Common myeloid progenitor, CD34-positive (primary cell): ENCODE data around the gene AKAP12.

ENCODE experiments used
- CTCF ChIA-PET: fragments of 350-600 bp; sonication (Branson Sonifier 250); formaldehyde crosslinking; loops from one replicate; lab custom pipeline; 2021; ENCODE audit warnings: antibody characterized with exemption; lab: Charles Lee
- POLR2A ChIA-PET: fragments of 350-600 bp; sonication (Branson Sonifier 250); formaldehyde crosslinking; loops from one replicate; lab custom pipeline; 2021; ENCODE audit warnings: antibody characterized with exemption; lab: Charles Lee
- DNase-seq, 3 donors: peaks; one replicate each; pipeline versions ENCODE4 v3.0.0 to v3.0.0-alpha.2; 2013
- H3K27ac ChIP-seq, 2 experiments: 1 replicate in 1 of 2; 2 replicates in 1 of 2; pipeline ENCODE4 v1.7.0; 2013; ENCODE audit warnings: inconsistent platforms in 2 of 2, low read length in 2 of 2, mild to moderate bottlenecking in 2 of 2, low read depth in 1 of 2, moderate library complexity in 1 of 2; ENCODE audit not compliant: severe bottlenecking in 2 of 2, insufficient read depth in 1 of 2, poor library complexity in 1 of 2
- H3K27me3 ChIP-seq, 5 experiments: replicated peaks in 2 of 5; 1 replicate in 3 of 5; 2 replicates in 2 of 5; pipeline versions ENCODE4 v1.6.1 to v1.7.0; 2013; ENCODE audit warnings: low read length in 4 of 5, mild to moderate bottlenecking in 2 of 5, moderate library complexity in 2 of 5, inconsistent platforms in 1 of 5; ENCODE audit not compliant: insufficient read depth in 5 of 5, control insufficient read depth in 4 of 5
- H3K36me3 ChIP-seq, 4 experiments: 1 replicate in 2 of 4; 2 replicates in 2 of 4; pipeline versions ENCODE4 v1.6.1 to v1.7.0; 2013; ENCODE audit warnings: low read length in 3 of 4, control low read depth in 1 of 4, mild to moderate bottlenecking in 1 of 4; ENCODE audit not compliant: control insufficient read depth in 4 of 4, insufficient read depth in 4 of 4
- H3K4me1 ChIP-seq, 4 experiments: 1 replicate in 3 of 4; 2 replicates in 1 of 4; pipeline versions ENCODE4 v1.6.1 to v1.7.1; 2013; ENCODE audit warnings: low read length in 3 of 4, mild to moderate bottlenecking in 3 of 4, control low read depth in 1 of 4, inconsistent platforms in 1 of 4, moderate library complexity in 1 of 4; ENCODE audit not compliant: control insufficient read depth in 4 of 4, insufficient read depth in 4 of 4; ENCODE audit errors: control extremely low read depth in 1 of 4
- H3K4me3 ChIP-seq, 7 experiments: 1 replicate in 4 of 7; 2 replicates in 3 of 7; pipeline versions ENCODE4 v1.5.1 to v1.7.0; 2013; ENCODE audit warnings: mild to moderate bottlenecking in 7 of 7, low read length in 6 of 7, moderate library complexity in 6 of 7, inconsistent platforms in 2 of 7, low read depth in 2 of 7, control low read depth in 1 of 7; ENCODE audit not compliant: insufficient read depth in 4 of 7, control insufficient read depth in 1 of 7; ENCODE audit errors: extremely low read depth in 1 of 7
- H3K9me3 ChIP-seq, 5 experiments: 1 replicate in 4 of 5; 2 replicates in 1 of 5; pipeline versions ENCODE4 v1.6.1 to v1.7.1; 2013; ENCODE audit warnings: low read length in 4 of 5, mild to moderate bottlenecking in 2 of 5, inconsistent platforms in 1 of 5, low read depth in 1 of 5, moderate library complexity in 1 of 5; ENCODE audit not compliant: control insufficient read depth in 4 of 5, insufficient read depth in 2 of 5; ENCODE audit errors: control extremely low read depth in 1 of 5
- WGBS: methylation state at CpG from one replicate; pipeline ENCODE4 v1.1.5; 2013; ENCODE audit not compliant: insufficient coverage; 5-methylcytosine and 5-hydroxymethylcytosine counted together

AKAP12 gene

DNA sequence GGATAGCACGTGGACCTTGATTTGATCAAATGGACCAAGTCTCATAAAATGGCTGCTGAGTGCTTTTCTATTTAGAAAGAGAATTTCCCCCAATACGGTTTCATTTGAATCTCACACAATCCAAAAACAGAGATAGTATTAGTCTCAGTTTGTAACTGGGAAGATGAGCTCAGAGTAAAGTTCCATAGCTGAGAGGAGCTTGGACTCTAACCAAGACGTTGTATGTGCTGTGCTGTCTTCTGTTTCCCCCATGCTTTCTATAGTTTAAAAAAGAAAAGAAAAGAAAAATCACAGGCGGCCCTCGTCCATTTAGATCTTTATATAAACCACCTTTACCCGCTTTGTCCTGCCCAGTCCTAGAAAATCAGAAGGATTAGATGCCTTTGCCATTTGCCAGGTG, 58.1 kb downstream of the AKAP12 start:
- Histone ChIP-seq H3K4me3 (no peak overlapping the region), H3K27me3 (peaks cover 0 to 14% (median 0%) of the 10 kb centered on the region in 5 experiments), H3K4me1 (no peaks in the 10 kb centered on the region), H3K36me3 (no peaks in the 10 kb centered on the region), H3K9me3 (no peaks in the 10 kb centered on the region), H3K27ac (no peak overlapping the region)
- CTCF ChIA-PET: no interaction called here
- no peak for DNase-seq
- 92% methylated on average over 2 of the region's 6 CpGs for WGBS
- POLR2A ChIA-PET: no interaction called here

DNA sequence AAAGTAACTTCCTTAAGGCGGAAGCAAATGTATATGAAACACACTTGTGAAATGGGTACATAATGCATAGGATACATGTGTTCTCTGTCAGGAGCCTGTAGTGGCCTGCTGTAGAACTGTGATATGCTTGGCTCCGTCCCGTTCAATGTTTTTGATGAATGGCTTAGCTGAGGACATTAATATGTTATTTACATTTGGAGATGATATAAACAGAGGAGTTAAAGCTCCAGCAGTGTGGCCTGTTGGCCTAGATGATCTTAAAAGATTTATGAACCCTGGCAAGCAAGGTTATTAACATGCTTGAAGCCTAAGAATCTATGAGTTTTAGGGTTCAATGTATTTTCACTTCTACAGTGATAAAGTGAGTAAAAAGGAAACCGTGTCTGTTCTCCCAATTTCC, 59.2 kb downstream of the AKAP12 start:
- H3K27me3 ChIP-seq: peaks cover 0 to 13% (median 0%) of the 10 kb centered on the region in 5 experiments
- no peak overlapping the region for H3K4me3 ChIP-seq
- ChIA-PET POLR2A (no interaction called here), CTCF (no interaction called here)
- H3K36me3 ChIP-seq: no peaks in the 10 kb centered on the region
- no peak for DNase-seq
- WGBS: 100% methylated on average over 3 of the region's 4 CpGs
- H3K9me3 ChIP-seq: no peaks in the 10 kb centered on the region
- no peaks in the 10 kb centered on the region for H3K4me1 ChIP-seq
- no peak overlapping the region for H3K27ac ChIP-seq

DNA sequence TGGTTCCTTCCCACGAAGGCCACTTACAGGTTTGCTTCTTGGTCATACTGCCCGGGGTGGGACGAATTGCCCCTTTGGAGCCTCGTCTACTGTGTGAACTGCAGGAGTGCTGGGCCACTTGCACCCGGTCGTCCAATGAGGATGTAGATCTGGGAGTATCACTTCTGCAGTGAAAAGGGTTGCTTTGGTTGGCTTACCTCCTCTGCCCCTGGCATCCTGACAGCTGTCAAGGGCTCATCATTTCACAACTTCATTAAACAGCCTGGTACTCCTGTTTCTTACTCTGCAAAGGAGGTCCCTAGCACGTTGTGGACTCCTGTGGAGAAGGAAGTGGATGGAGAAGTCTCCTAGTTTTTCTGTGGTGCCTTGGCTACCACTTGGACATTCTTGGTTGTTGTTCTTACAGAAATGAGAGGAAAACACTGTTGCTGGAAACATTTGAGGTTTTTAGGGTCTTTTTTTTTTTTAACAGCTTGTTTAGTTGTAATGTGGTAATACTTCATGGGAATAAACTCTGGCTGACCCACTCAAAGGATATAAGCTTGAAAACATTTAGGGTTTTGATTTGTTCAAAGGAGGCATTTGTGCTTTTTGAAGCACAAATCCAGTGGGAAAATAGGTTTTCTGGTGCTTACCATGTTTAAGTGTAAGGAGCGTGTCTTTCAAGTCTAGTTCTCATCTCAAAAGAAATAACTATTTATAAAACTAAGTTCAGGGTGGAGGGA, 60.7 kb downstream of the AKAP12 start:
- POLR2A ChIA-PET: no interaction called here
- H3K27ac ChIP-seq: no peak overlapping the region

DNA sequence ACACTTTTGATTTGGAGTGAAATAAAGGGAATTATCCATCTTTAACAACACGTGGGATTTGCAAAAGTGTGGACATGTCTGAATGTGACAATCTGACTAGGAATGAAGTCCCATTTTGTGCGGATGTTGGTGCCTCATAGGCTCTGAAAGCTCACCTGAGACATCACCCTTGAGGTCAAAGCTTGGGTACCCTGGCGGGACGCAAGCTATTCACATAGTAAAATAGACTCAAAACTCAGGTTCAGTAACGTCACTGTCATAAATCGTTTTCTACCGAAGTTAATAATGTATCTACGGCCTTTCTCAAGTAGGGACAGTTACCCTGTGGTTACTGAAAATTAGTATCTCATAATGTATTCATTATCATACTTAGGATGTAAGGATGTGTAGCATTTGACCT, 61.8 kb downstream of the AKAP12 start:
- CTCF ChIA-PET: no interaction called here
- no peak for DNase-seq
- Histone ChIP-seq H3K36me3 (no peaks in the 10 kb centered on the region), H3K4me1 (no peaks in the 10 kb centered on the region), H3K27me3 (peaks cover 0 to 8% (median 0%) of the 10 kb centered on the region in 5 experiments), H3K9me3 (no peaks in the 10 kb centered on the region), H3K4me3 (no peak overlapping the region), H3K27ac (no peak overlapping the region)
- POLR2A ChIA-PET: no interaction called here
- 89% methylated on average over 2 of the region's 8 CpGs for WGBS

More for the DNA sequence above, 60.7 kb downstream of the AKAP12 start:
- Histone ChIP-seq H3K4me1 (no peaks in the 10 kb centered on the region), H3K9me3 (no peaks in the 10 kb centered on the region), H3K27me3 (peaks cover 0 to 12% (median 0%) of the 10 kb centered on the region in 5 experiments), H3K4me3 (no peak overlapping the region), H3K36me3 (no peaks in the 10 kb centered on the region)
- WGBS: 92% methylated on average over 6 of the region's 8 CpGs
- CTCF ChIA-PET: no interaction called here
- DNase-seq: no peak

DNA sequence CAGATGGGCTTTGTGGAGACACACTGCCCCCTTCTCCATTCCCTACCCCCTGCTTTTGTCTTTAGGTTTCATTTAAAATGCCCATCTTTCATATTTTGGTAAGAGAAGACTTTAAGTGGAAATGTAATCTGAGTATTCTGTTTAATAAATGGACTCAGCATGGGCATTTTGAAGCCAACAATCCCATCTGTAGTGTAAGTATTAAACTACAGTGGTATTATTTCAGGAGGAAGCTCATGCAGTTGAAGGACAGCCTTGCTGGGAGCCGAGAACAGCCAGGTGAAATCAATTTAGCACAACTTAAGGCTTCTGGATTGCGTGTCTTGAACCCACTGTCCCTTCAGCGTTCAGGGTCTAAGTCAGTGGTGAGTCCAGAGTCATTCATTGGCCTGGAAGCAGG, 63.5 kb downstream of the AKAP12 start:
- Histone ChIP-seq H3K27ac (no peak overlapping the region), H3K4me1 (no peaks in the 10 kb centered on the region), H3K27me3 (peaks cover 0 to 6% (median 0%) of the 10 kb centered on the region in 5 experiments), H3K9me3 (no peaks in the 10 kb centered on the region), H3K4me3 (no peak overlapping the region), H3K36me3 (no peaks in the 10 kb centered on the region)
- CTCF ChIA-PET: interaction anchor here (0.5 to 0.6 kb wide), 2 partner anchors 464 to 821 kb away, joined by 3 read pairs; no protein-coding TSS in a partner anchor
- no peak for DNase-seq
- 95% methylated on average over 2 of the region's 3 CpGs for WGBS
- POLR2A ChIA-PET: no interaction called here

DNA sequence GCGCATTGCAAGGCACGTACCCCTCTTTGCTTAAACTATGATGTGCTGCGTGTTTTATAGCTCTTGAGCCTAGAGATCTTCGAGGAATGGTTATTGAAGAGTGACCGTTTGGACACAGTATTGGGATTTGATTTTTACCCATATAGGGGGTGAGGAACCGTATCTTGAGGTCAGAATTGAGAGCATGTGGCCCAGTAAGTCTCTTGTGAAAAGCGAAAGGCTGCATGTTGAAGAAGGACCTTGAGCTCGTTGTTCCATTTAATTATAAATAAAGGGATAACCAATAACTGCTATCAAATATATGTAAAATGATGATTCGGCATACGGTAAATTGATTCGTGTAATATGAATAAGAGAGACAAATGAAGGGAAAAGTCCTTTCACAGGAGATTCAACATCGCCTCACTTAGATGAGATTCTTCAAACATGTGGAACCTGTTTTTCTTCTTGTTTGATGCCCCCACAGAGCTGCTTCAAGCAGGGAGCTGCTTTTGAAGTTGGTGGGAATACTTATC, 66.6 kb downstream of the AKAP12 start:
- ChIA-PET CTCF (interaction anchor here (1.4 kb wide), 1 partner anchor 11 kb away, joined by 3 read pairs; no protein-coding TSS in a partner anchor), POLR2A (no interaction called here)
- Histone ChIP-seq H3K4me1 (no peaks in the 10 kb centered on the region), H3K4me3 (no peak overlapping the region), H3K9me3 (no peaks in the 10 kb centered on the region), H3K36me3 (no peaks in the 10 kb centered on the region), H3K27ac (no peak overlapping the region), H3K27me3 (no peaks in the 10 kb centered on the region)
- WGBS: 89% methylated on average over 7 of the region's 12 CpGs
- no peak for DNase-seq

DNA sequence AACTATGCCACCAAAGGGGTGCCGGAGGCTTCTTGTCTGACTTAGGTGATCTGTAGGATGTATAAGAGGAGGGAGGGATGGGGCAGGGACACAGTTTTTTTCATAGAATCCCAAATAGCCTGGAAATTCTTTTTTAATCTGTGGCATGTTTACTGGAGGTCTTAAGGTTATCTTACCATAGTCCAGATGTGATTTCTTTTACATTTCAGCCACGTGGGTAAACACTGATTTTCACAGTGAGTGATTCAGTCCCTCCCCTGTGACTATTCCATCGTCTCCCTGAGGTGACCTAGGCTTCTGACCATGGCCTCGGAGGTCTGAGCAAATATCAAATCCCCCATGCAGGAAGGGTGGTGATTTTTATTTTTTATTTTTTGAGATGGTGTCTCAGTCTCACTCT, 67.7 kb downstream of the AKAP12 start:
- Histone ChIP-seq H3K9me3 (no peaks in the 10 kb centered on the region), H3K27ac (no peak overlapping the region), H3K27me3 (no peaks in the 10 kb centered on the region), H3K36me3 (no peaks in the 10 kb centered on the region), H3K4me3 (no peak overlapping the region), H3K4me1 (no peaks in the 10 kb centered on the region)
- 93% methylated on average over 3 of the region's 4 CpGs for WGBS
- CTCF ChIA-PET: no interaction called here
- POLR2A ChIA-PET: no interaction called here
- DNase-seq: no peak
